GM12892 (cell line): ENCODE measurements around the gene MPHOSPH10.
"Not testable (repeated sequence)": the region's sequence is repeated elsewhere in the genome, so short reads cannot be mapped to it uniquely, and the experiment has no call there.

Experiments used
- POLR2A ChIP-seq: IDR thresholded peaks from 2 replicates; pipeline ENCODE4 v1.6.1; 2011; ENCODE audit warnings: low read depth, low read length, control low read depth
- TAF1 ChIP-seq: IDR thresholded peaks from 2 replicates; pipeline ENCODE4 v1.6.1; 2011; ENCODE audit warnings: low read depth, mild to moderate bottlenecking, control low read depth, low read length, borderline replicate concordance

DNA sequence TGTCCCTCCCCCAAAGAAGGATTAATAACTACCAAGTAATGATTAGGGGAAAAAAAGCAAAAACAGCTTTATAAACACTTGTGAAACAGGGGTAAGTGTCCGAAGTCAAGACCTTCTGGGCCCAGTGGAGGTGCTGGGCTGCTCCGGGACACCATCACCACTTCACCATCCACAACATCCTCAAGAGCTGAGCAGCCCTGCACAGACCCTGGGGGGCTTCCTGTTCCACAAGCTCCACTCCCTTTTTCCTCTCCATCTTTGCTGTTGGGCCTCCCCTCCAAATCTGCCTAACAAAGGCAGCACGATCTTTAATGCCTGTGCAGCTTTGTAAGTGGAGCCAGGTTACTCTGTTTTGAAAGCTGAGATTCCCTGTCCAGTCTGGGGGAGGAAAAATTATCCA is 47.1 kb upstream of the MPHOSPH10 start:
- TF ChIP-seq TAF1, POLR2A: not testable (repeated sequence)
